GM12874 (cell line): ENCODE data around the gene GM2A.

Source experiments
- CTCF ChIP-seq: IDR thresholded peaks from 2 replicates; pipeline ENCODE4 v1.5.1; 2011; ENCODE audit warnings: low read depth, mild to moderate bottlenecking, control low read depth, low read length, moderate library complexity; ENCODE audit not compliant: insufficient read depth

GM2A gene

GRCh38 chr5:151239237-151239861, 13.6 kb upstream of the GM2A start:
- TF ChIP-seq CTCF, result peak; percentile 85

DNA sequence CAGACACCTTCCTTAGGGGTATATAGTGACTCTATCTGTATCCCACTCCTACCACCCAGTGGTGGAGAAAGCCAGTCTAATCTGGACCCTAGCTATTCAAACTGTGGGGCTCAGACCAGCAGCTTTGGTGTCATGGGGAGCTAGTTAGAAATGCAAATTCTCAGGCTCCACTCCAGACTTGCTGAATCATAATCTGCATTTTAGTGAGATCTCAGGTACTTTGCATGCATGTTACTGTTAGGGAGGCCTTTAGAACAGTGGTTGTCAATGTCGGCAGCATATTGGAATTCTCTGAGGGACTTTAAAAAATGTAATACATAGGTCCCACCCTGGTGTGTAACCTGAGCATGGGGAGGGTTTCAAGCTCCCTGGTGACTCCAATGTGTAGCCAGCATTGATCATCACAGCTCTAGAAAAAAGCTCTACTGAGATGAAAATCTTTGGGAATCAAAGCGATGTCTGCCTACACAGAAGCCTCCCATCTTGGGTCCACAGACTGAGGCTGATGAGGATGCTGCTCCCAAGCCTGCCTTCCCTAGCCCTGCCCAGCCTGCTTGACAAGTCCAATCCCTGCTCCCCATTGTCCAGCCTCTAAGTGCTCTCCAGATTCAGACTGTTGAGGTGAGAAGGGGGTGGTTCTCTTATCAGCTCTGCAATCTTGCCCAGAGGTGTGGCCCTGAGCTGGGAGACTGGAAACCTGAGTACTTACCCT, 11.9 kb upstream of the GM2A start:
- TF ChIP-seq CTCF, result no peak

GRCh38 chr5:151243127-151243526, 9.9 kb upstream of the GM2A start:
- TF ChIP-seq CTCF, result no peak

GRCh38 chr5:151243564-151243963, 9.4 kb upstream of the GM2A start:
- no peak for TF ChIP-seq CTCF

GRCh38 chr5:151244206-151244605, 8.8 kb upstream of the GM2A start:
- no peak for TF ChIP-seq CTCF

DNA sequence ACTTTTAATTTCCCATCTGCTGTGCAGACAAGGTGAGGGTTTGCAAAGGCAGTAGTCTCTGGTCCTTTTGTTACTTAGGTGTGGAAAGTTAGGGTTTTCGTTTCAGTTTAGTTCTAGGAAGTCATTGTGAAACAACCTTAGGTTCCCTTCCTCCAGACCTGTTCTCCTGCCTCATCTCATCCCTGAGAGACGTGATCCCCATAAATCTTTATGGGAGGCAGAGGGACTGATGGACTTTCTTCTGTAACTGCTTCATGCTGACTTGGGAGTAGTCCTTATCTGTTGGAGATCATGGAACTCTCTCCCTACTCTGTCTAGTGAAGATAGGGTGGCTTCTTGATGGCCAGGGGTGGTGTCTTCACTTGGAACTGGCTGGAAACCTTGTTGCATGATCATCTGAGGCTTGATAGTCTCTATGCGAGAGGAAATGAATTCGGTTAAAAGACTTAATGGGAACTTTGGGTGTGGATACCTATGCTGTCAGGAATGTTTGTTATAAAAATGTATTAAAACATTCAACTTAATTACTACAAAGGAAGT, 7.2 kb upstream of the GM2A start:
- TF ChIP-seq CTCF, result no peak

- TF ChIP-seq CTCF, result no peak
Measured at GRCh38 chr5:151248651-151249050, 4.3 kb upstream of the GM2A start.
